ENCODE results near the gene LBX2. TPM values are rescaled to one million over a fixed set of nuclear protein-coding genes. Genes with fewer than 3 reads are reported as not detected.
A peak's percentile ranks its signal among the peaks of the same experiment; 100 is the strongest.

LBX2 gene
- polyA plus RNA-seq, 1 of the 3 experiments (the other 2 are of a cell fraction), result 0.03 TPM

DNA sequence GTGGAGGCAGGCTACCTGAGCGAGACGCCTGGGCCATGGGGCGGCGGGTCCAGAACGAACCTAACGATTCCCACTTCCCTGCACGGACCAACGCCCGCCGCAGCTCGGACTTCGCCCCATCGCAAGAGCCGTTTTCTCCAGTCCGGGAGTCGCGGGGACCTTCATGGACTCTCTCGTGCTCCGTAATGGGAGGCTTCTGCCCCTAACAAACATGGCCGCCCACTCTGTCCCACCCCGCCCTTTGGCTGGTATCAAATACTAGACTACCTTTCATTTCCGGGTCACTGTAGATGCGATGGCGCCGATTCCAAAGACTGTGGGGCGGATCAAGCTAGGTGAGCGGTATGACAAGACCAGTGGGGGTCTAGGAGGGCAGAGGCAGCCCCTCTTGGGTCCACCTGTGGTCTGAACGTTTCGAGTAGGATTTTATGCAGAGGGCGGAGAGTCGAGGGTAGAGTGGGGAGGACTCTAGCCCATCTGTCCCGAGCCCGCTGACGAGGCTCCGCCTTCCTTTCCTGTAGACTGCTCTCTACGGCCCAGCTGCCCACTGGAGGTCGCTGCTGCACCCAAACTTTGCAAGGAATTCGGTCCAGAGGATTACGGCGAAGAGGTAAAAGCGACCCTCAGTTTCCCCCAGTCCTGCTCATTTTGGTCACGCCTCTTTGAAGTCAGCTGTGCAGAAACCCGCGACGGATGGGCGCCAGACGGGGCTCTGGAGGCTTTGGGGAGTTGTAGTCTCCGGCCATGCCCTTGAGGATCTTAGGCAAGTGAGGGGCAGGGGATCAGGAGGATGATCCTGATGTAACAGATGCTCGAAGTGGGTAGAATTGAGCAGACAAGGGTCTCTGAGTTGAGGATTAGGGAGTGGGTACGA lies 16.4 kb downstream of the LBX2 start, which contains the start of the genes CCDC142 and TTC31:
TSS of gene CCDC142 (minus strand) at position 198 of the 874 bp plus-strand sequence. CDS start at position 37, 161 bp downstream.
TSS of gene TTC31 (plus strand) at position 281 of the 874 bp plus-strand sequence. CDS start at position 296, 15 bp downstream.
- Histone ChIP-seq H3F3A (replicated peaks; ENCODE audit: insufficient read depth) (peaks cover 3% of the 10 kb centered on the region), H3K79me2 (ENCODE audit: insufficient read depth) (peaks cover 76% of the 10 kb centered on the region), H3K4me2 (peak within 1 kb of the TSS; percentile 86), H3K4me3 (ENCODE audit: low read depth in 2 of 2, low read length in 1 of 2) (peak within 1 kb of the TSS; percentile 70 to 97), H2AFZ (ENCODE audit: low read depth) (peak within 1 kb of the TSS; percentile 86), H3K9me2 (no peaks in the 10 kb centered on the region), H3K9me3 (no peaks in the 10 kb centered on the region), H3K9ac (peak within 1 kb of the TSS; percentile 79), H3K4me1 (ENCODE audit: control insufficient read depth in 1 of 2, insufficient read depth in 2 of 2, low read depth in 1 of 2, low read length in 1 of 2) (peaks cover 13 to 16% of the 10 kb centered on the region in 2 experiments; a peak in 3 of 4 replicates), H3K27ac (ENCODE audit: low read depth in 2 of 2, low read length in 1 of 2) (peak within 1 kb of the TSS; percentile 79 to 91), H3K27me3 (ENCODE audit: insufficient read depth) (no peaks in the 10 kb centered on the region), H3K36me3 (replicated peaks in 1 of 2; ENCODE audit: control insufficient read depth in 1 of 2, insufficient read depth in 2 of 2, low read length in 1 of 2) (peaks cover 8 to 15% of the 10 kb centered on the region in 2 experiments), H4K20me1 (ENCODE audit: insufficient read depth) (no peaks in the 10 kb centered on the region)
- CTCF ChIA-PET, result interaction anchor here (0.6 to 7.5 kb wide), 31 partner anchors 9 to 161 kb away, joined by 3 to 116 read pairs (median 6); partner anchors contain the start of genes AUP1, DQX1, HTRA2 and LBX2
- POLR2A ChIA-PET, result interaction anchor here (0.6 to 3.5 kb wide), 15 partner anchors 10 to 106 kb away, joined by 3 to 24 read pairs (median 8); partner anchors contain the start of genes AUP1, C2orf81, HTRA2 and INO80B
- DNase-seq, result peak; percentile 93
- WGBS (ENCODE audit: low lambda C conversion rate), result 1% methylated on average over 28 of the region's 50 CpGs
- TF ChIP-seq MEF2A (IDR thresholded peaks at IDR 0.05; ENCODE audit: borderline replicate concordance, low read depth), result no peak
- TF ChIP-seq FOXJ3 (CRISPR knock-in tag; IDR thresholded peaks at IDR 0.05), result peak; percentile 48; the same call in 1 of the 2 replicates
- peak; percentile 84 for TF ChIP-seq RAD21 (IDR thresholded peaks at IDR 0.05; ENCODE audit: low read length)
- TF ChIP-seq CHD2 (IDR thresholded peaks at IDR 0.05; ENCODE audit: low read length, partially characterized antibody), result peak; percentile 89
- peak; percentile 94 for TF ChIP-seq GABPA (IDR thresholded peaks at IDR 0.05; ENCODE audit: low read depth)
- peak; percentile 99 for TF ChIP-seq YY1 (IDR thresholded peaks at IDR 0.05; ENCODE audit: low read depth)
- peak; percentile 84 for TF ChIP-seq ELF1 (IDR thresholded peaks at IDR 0.05)
- no peak for TF ChIP-seq TEAD4 (IDR thresholded peaks at IDR 0.05; ENCODE audit: borderline replicate concordance, insufficient read depth)
- no peak for TF ChIP-seq RFX5 (IDR thresholded peaks at IDR 0.05; ENCODE audit: low read length)
- TF ChIP-seq TCF12 (IDR thresholded peaks at IDR 0.05), result peak; percentile 39; the same call in 1 of the 2 replicates
- peak; percentile 79 for TF ChIP-seq MXI1 (IDR thresholded peaks at IDR 0.05; ENCODE audit: low read depth, low read length)
- peak; percentile 89 for TF ChIP-seq POLR2AphosphoS5 (IDR thresholded peaks at IDR 0.05; ENCODE audit: low read depth, low read length)
- TF ChIP-seq, protein P1, sequence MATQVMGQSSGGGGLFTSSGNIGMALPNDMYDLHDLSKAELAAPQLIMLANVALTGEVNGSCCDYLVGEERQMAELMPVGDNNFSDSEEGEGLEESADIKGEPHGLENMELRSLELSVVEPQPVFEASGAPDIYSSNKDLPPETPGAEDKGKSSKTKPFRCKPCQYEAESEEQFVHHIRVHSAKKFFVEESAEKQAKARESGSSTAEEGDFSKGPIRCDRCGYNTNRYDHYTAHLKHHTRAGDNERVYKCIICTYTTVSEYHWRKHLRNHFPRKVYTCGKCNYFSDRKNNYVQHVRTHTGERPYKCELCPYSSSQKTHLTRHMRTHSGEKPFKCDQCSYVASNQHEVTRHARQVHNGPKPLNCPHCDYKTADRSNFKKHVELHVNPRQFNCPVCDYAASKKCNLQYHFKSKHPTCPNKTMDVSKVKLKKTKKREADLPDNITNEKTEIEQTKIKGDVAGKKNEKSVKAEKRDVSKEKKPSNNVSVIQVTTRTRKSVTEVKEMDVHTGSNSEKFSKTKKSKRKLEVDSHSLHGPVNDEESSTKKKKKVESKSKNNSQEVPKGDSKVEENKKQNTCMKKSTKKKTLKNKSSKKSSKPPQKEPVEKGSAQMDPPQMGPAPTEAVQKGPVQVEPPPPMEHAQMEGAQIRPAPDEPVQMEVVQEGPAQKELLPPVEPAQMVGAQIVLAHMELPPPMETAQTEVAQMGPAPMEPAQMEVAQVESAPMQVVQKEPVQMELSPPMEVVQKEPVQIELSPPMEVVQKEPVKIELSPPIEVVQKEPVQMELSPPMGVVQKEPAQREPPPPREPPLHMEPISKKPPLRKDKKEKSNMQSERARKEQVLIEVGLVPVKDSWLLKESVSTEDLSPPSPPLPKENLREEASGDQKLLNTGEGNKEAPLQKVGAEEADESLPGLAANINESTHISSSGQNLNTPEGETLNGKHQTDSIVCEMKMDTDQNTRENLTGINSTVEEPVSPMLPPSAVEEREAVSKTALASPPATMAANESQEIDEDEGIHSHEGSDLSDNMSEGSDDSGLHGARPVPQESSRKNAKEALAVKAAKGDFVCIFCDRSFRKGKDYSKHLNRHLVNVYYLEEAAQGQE (IDR thresholded peaks at IDR 0.05; ENCODE audit: low read depth, low read length), result peak; percentile 52; the same call in 1 of the 2 replicates
- TF ChIP-seq, protein P2, sequence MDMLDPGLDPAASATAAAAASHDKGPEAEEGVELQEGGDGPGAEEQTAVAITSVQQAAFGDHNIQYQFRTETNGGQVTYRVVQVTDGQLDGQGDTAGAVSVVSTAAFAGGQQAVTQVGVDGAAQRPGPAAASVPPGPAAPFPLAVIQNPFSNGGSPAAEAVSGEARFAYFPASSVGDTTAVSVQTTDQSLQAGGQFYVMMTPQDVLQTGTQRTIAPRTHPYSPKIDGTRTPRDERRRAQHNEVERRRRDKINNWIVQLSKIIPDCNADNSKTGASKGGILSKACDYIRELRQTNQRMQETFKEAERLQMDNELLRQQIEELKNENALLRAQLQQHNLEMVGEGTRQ (IDR thresholded peaks at IDR 0.05; ENCODE audit: borderline replicate concordance, low read depth, low read length), result no peak
- TF ChIP-seq GATA2 (CRISPR knock-in tag; IDR thresholded peaks at IDR 0.05), result no peak; the same call in 1 of the 2 replicates
- peak; percentile 9; the same call in 1 of the 2 replicates for TF ChIP-seq NFIC (IDR thresholded peaks at IDR 0.05; ENCODE audit: borderline replicate concordance)
- peak; percentile 91 for TF ChIP-seq SMC3 (IDR thresholded peaks at IDR 0.05; ENCODE audit: low read depth, low read length)
- TF ChIP-seq, protein P3, sequence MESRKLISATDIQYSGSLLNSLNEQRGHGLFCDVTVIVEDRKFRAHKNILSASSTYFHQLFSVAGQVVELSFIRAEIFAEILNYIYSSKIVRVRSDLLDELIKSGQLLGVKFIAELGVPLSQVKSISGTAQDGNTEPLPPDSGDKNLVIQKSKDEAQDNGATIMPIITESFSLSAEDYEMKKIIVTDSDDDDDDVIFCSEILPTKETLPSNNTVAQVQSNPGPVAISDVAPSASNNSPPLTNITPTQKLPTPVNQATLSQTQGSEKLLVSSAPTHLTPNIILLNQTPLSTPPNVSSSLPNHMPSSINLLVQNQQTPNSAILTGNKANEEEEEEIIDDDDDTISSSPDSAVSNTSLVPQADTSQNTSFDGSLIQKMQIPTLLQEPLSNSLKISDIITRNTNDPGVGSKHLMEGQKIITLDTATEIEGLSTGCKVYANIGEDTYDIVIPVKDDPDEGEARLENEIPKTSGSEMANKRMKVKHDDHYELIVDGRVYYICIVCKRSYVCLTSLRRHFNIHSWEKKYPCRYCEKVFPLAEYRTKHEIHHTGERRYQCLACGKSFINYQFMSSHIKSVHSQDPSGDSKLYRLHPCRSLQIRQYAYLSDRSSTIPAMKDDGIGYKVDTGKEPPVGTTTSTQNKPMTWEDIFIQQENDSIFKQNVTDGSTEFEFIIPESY (IDR thresholded peaks at IDR 0.05; ENCODE audit: borderline replicate concordance, low read depth), result peak; percentile 78
- TF ChIP-seq, protein P4, sequence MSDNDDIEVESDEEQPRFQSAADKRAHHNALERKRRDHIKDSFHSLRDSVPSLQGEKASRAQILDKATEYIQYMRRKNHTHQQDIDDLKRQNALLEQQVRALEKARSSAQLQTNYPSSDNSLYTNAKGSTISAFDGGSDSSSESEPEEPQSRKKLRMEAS (IDR thresholded peaks at IDR 0.05; ENCODE audit: low read depth), result peak; percentile 39
- TF ChIP-seq, protein P5, sequence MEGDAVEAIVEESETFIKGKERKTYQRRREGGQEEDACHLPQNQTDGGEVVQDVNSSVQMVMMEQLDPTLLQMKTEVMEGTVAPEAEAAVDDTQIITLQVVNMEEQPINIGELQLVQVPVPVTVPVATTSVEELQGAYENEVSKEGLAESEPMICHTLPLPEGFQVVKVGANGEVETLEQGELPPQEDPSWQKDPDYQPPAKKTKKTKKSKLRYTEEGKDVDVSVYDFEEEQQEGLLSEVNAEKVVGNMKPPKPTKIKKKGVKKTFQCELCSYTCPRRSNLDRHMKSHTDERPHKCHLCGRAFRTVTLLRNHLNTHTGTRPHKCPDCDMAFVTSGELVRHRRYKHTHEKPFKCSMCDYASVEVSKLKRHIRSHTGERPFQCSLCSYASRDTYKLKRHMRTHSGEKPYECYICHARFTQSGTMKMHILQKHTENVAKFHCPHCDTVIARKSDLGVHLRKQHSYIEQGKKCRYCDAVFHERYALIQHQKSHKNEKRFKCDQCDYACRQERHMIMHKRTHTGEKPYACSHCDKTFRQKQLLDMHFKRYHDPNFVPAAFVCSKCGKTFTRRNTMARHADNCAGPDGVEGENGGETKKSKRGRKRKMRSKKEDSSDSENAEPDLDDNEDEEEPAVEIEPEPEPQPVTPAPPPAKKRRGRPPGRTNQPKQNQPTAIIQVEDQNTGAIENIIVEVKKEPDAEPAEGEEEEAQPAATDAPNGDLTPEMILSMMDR (IDR thresholded peaks at IDR 0.05), result peak; percentile 93
- TF ChIP-seq RCOR1 (IDR thresholded peaks at IDR 0.05; ENCODE audit: low read length), result peak; percentile 5; the same call in 1 of the 2 replicates
